Thymus (tissue), 11 donors: ENCODE data around the gene HDAC7. TPM values are rescaled to one million over a fixed set of nuclear protein-coding genes. Genes with fewer than 3 reads are reported as not detected.

Source experiments
- DNase-seq, 9 donors: peaks; one replicate each; pipeline ENCODE4 v3.0.0-alpha.2; 2013; ENCODE audit warnings: low spot score in 9 of 9, low read depth in 6 of 9, missing footprints in 1 of 9
- H3K27ac ChIP-seq, 2 donors: one replicate each; pipeline ENCODE4 v1.5.1; 2013; ENCODE audit warnings: control low read depth in 1 of 2, low read depth in 1 of 2, low read length in 1 of 2, mild to moderate bottlenecking in 1 of 2, moderate library complexity in 1 of 2
- H3K27me3 ChIP-seq, 2 donors: one replicate each; pipeline ENCODE4 v1.5.1; 2013; ENCODE audit warnings: low read length in 1 of 2; ENCODE audit not compliant: control insufficient read depth in 2 of 2, insufficient read depth in 1 of 2
- H3K36me3 ChIP-seq, 2 donors: one replicate each; pipeline ENCODE4 v1.5.1; 2013; ENCODE audit warnings: low read length in 1 of 2, mild to moderate bottlenecking in 1 of 2, moderate library complexity in 1 of 2; ENCODE audit not compliant: control insufficient read depth in 2 of 2, insufficient read depth in 2 of 2
- H3K4me1 ChIP-seq, 2 donors: one replicate each; pipeline ENCODE4 v1.5.1; 2013; ENCODE audit warnings: low read length in 2 of 2; ENCODE audit not compliant: control insufficient read depth in 2 of 2, insufficient read depth in 2 of 2
- H3K4me3 ChIP-seq, 2 donors: one replicate each; pipeline ENCODE4 v1.5.1; 2013; ENCODE audit warnings: low read length in 2 of 2, control low read depth in 1 of 2, mild to moderate bottlenecking in 1 of 2
- H3K9me3 ChIP-seq, 2 donors: one replicate each; pipeline ENCODE4 v1.5.1; 2013; ENCODE audit warnings: low read length in 1 of 2, mild to moderate bottlenecking in 1 of 2; ENCODE audit not compliant: control insufficient read depth in 2 of 2, insufficient read depth in 1 of 2
- WGBS: extraction: QIAGEN DNeasy Blood & Tissue Kit; methylation state at CpG from one replicate; pipeline ENCODE4 v1.1.7; 2013; 5-methylcytosine and 5-hydroxymethylcytosine counted together
- polyA plus RNA-seq: library from polyadenylated mRNA; stranded (reverse); fragments of 200-250 nt; gene quantifications from one replicate; pipeline ENCODE4 v1.2.3, GENCODE V29; 2013
- total RNA-seq: library from RNA; stranded (reverse); fragments of 120-200 nt; gene quantifications from one replicate; pipeline ENCODE4 v1.2.4, GENCODE V29; 2013
- donor health status: healthy.

HDAC7 gene
- total and polyA plus RNA-seq, 2 donors = 67.7 to 130 TPM

GRCh38 chr12:47777741-47778558 lies 41.8 kb downstream of the HDAC7 start:
- Histone ChIP-seq H3K27me3 (peaks cover 0 to 4% of the 10 kb centered on the region in 2 donors), H3K36me3 (peaks cover 17 to 19% of the 10 kb centered on the region in 2 donors), H3K9me3 (no peaks in the 10 kb centered on the region), H3K4me1 (peaks cover 17 to 59% of the 10 kb centered on the region in 2 donors), H3K4me3 (no peak overlapping the region), H3K27ac (no peak overlapping the region)
- 47% methylated on average over 9 of the region's 9 CpGs for WGBS
- no peak for DNase-seq

DNA sequence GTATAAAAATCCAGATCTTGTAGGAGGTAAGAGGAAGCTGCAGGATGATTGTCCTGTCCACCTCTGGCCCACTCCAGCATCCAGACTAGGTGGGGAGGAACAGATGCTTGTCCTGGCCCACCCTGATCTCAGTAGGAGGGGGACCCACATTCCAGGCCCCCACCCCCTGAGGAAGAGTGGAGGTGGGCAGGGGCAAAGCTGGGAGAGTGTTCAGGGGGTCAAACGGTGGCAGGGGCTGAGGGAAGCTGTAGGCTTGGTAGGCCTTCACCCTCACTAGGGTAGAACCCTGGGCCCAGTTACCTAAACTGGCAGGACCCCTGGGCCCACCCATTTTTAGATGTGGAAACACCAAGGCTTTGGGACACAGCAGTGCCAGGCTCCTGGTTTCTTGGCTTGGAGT lies 42.6 kb downstream of the HDAC7 start:
- whole genome bisulfite sequencing = 62% methylated on average over 1 of the region's 1 CpG
- peaks cover 9 to 11% of the 10 kb centered on the region in 2 donors for H3K36me3 ChIP-seq
- H3K4me1 ChIP-seq = peaks cover 23 to 66% of the 10 kb centered on the region in 2 donors
- H3K9me3 ChIP-seq = no peaks in the 10 kb centered on the region
- H3K27ac ChIP-seq = no peak overlapping the region
- H3K27me3 ChIP-seq = peaks cover 0 to 9% of the 10 kb centered on the region in 2 donors
- no peak for DNase-seq
- H3K4me3 ChIP-seq = no peak overlapping the region

- no peaks in the 10 kb centered on the region for H3K9me3 ChIP-seq
- peaks cover 4 to 5% of the 10 kb centered on the region in 2 donors for H3K36me3 ChIP-seq
- H3K27me3 ChIP-seq = peaks cover 0 to 11% of the 10 kb centered on the region in 2 donors
- WGBS = 59% methylated on average over 5 of the region's 5 CpGs
- no peak for DNase-seq
- no peak overlapping the region for H3K27ac ChIP-seq
- H3K4me1 ChIP-seq = peaks cover 24 to 67% of the 10 kb centered on the region in 2 donors
- H3K4me3 ChIP-seq = no peak overlapping the region
These were observed 43.1 kb downstream of the HDAC7 start for GRCh38 chr12:47776471-47777143.

GRCh38 chr12:47775100-47775911 lies 44.4 kb downstream of the HDAC7 start:
- peak in 1 of 9 donors; percentile 56 for DNase-seq
- peaks cover 24 to 67% of the 10 kb centered on the region in 2 donors for H3K4me1 ChIP-seq

DNA sequence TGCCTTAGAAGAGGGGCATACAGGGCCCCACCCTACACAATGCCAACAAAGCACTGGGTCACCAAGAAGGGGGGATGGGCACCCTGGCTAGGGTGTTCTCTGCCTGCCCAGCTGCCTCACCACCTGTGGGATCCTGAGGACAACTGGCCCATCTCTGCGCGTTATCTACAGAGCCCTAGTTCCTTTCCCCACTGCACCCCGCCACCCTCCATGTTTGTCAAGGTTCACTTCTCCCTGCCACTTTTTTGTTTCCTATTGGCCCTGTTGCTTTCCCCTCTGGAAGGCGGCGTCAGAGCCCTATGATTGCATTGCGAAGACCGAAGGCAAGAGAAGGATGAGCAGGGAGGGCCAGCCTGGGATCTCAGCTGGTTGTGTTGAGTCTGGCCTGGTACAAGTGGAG lies 45.0 kb downstream of the HDAC7 start:
- Histone ChIP-seq H3K27me3 (peaks cover 0 to 11% of the 10 kb centered on the region in 2 donors), H3K4me1 (peaks cover 24 to 63% of the 10 kb centered on the region in 2 donors), H3K27ac (no peak overlapping the region), H3K9me3 (no peaks in the 10 kb centered on the region), H3K4me3 (no peak overlapping the region), H3K36me3 (no peaks in the 10 kb centered on the region)
- WGBS = 97% methylated on average over 7 of the region's 7 CpGs
- no peak for DNase-seq

More at GRCh38 chr12:47775100-47775911, 44.4 kb downstream of the HDAC7 start:
- H3K4me3 ChIP-seq = no peak overlapping the region
- peaks cover 0 to 3% of the 10 kb centered on the region in 2 donors for H3K36me3 ChIP-seq
- H3K27ac ChIP-seq = no peak overlapping the region
- no peaks in the 10 kb centered on the region for H3K9me3 ChIP-seq
- H3K27me3 ChIP-seq = peaks cover 0 to 11% of the 10 kb centered on the region in 2 donors
- WGBS = 61% methylated on average over 10 of the region's 10 CpGs

DNA sequence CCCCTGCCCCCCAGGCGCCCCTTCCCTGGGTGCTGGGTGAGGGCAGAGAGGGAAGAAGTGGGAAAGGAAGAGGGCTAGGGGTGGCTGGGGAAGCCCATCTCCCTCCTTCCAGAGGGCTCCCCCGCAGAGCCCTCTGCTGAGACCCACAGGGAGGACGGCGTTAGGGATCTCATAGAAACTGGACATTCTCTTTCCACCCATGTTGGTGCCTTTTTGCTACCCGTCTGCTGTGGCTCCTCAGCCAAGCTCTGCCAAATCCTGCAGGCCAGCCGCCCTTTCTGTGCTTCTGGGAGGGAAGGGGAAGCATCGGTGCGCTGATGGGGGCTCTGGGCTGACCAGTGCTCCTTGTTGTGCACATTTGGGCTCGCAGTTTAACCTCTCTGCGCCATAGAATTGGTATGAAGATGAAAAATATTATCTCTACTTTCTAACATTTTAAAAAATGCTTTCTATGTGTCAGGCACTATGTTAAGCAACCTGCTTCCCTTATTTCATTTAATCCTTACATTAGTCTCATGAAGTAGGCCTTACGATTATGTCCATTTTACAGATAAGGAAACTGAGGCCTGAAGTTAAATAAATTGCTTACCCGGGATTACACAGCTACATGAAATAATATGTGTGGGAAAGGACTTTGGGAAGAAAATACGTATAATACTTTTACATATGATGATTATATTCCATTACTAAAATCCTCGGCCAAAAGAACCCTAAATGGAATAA lies 45.7 kb downstream of the HDAC7 start:
- peaks cover 0 to 11% of the 10 kb centered on the region in 2 donors for H3K27me3 ChIP-seq
- H3K4me3 ChIP-seq = peak overlapping the region; percentile 44 to 87
- H3K36me3 ChIP-seq = no peaks in the 10 kb centered on the region
- no peak overlapping the region for H3K27ac ChIP-seq
- H3K4me1 ChIP-seq = peaks cover 24 to 58% of the 10 kb centered on the region in 2 donors
- H3K9me3 ChIP-seq = no peaks in the 10 kb centered on the region
- WGBS = 75% methylated on average over 14 of the region's 14 CpGs
- DNase-seq = no peak

- Histone ChIP-seq H3K9me3 (no peaks in the 10 kb centered on the region), H3K4me1 (peaks cover 28 to 57% of the 10 kb centered on the region in 2 donors), H3K27me3 (peaks cover 0 to 11% of the 10 kb centered on the region in 2 donors), H3K36me3 (no peaks in the 10 kb centered on the region), H3K4me3 (peak within 1 kb of the TSS; percentile 44 to 87), H3K27ac (peak within 1 kb of the TSS in 1 of 2 donors; percentile 66)
- whole genome bisulfite sequencing = under 1% methylated on average over 106 of the region's 106 CpGs
- peak in 5 of 9 donors; percentile 39 to 79 (median 61) for DNase-seq
These were observed 46.4 kb downstream of the HDAC7 start, which contains the start of gene SLC48A1 for GRCh38 chr12:47773062-47773857. Gene SLC48A1, plus strand, starts transcription at chr12:47773238. Its CDS starts 67 bp downstream, at chr12:47773305.

DNA sequence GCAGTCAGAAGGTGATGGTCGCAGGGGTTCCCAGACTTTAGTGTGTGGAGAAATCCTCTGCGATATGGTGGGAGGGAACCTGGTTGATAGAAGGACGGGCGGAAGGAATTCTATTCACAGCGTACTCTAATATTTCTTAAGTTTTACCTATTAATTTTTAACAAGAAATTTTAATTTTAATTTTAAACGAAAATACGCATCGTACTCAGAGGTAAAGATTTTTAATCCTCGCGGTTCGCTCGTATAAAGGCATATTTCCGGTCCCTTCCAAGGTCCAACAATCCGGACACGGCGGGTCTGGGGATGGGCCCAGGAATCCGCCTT lies 47.0 kb downstream of the HDAC7 start:
- DNase-seq = no peak
- Histone ChIP-seq H3K36me3 (no peaks in the 10 kb centered on the region), H3K27me3 (peaks cover 0 to 11% of the 10 kb centered on the region in 2 donors), H3K27ac (peak overlapping the region in 1 of 2 donors; percentile 33), H3K4me1 (peaks cover 27 to 55% of the 10 kb centered on the region in 2 donors), H3K9me3 (no peaks in the 10 kb centered on the region), H3K4me3 (peak overlapping the region; percentile 31 to 87)
- WGBS = 21% methylated on average over 17 of the region's 17 CpGs
